GM13977 (cell line): ENCODE measurements around the gene FBXL17.

Source experiments
- DNase-seq: peaks from one replicate; pipeline ENCODE4 v3.0.0; 2012; ENCODE audit warnings: low spot score
- CTCF ChIP-seq: IDR thresholded peaks from 2 replicates; pipeline ENCODE4 v1.5.1; 2012; ENCODE audit warnings: mild to moderate bottlenecking, control low read depth; ENCODE audit not compliant: insufficient read depth; ENCODE audit errors: extremely low read depth, missing control alignments
- in situ Hi-C: fragments of 300-500 bp; cut with MboI; formaldehyde crosslinking; loops from one replicate; pipeline ENCODE4 v1.12.0; 2022; ENCODE audit warnings: low sequenced_read_pairs, low pct_unique_long_range_greater_than_20kb, mixed read lengths, inconsistent platforms; ENCODE audit not compliant: unreplicated experiment

The FBXL17 gene

GRCh38 chr5:107937204-107937603, 444.7 kb downstream of the FBXL17 start:
- no peak for TF ChIP-seq CTCF
- DNase-seq, result no peak
- in situ Hi-C loops, result no loop called here

GRCh38 chr5:107936515-107936914, 445.4 kb downstream of the FBXL17 start:
- in situ Hi-C loops, result no loop called here
- no peak for DNase-seq
- TF ChIP-seq CTCF, result no peak

GRCh38 chr5:107935645-107936044, 446.3 kb downstream of the FBXL17 start:
- in situ Hi-C loops, result no loop called here
- no peak for TF ChIP-seq CTCF
- DNase-seq, result no peak

GRCh38 chr5:107933326-107933725, 448.6 kb downstream of the FBXL17 start:
- TF ChIP-seq CTCF, result no peak
- in situ Hi-C loops, result no loop called here
- no peak for DNase-seq

- no peak for DNase-seq
- in situ Hi-C loops, result no loop called here
- TF ChIP-seq CTCF, result no peak
Measured at GRCh38 chr5:107930891-107931290, 451.0 kb downstream of the FBXL17 start.

- no peak for DNase-seq
- no peak for TF ChIP-seq CTCF
- in situ Hi-C loops, result no loop called here
Measured at GRCh38 chr5:107930092-107930491, 451.8 kb downstream of the FBXL17 start.

GRCh38 chr5:107929080-107929479, 452.8 kb downstream of the FBXL17 start:
- DNase-seq, result no peak
- in situ Hi-C loops, result no loop called here
- TF ChIP-seq CTCF, result no peak
